ENCODE data around the gene KLRG1. TPM values are rescaled to one million over a fixed set of nuclear protein-coding genes. Genes with fewer than 3 reads are reported as not detected.

KLRG1 gene
- total RNA-seq, 1 donor, result 1.2 TPM

- no peak for DNase-seq (ENCODE audit: low read depth)
Observed at GRCh38 chr12:8980137-8980536, 9.2 kb upstream of the KLRG1 start.

GRCh38 chr12:8985213-8985754 lies 4.1 kb upstream of the KLRG1 start:
- TF ChIP-seq, protein P1, sequence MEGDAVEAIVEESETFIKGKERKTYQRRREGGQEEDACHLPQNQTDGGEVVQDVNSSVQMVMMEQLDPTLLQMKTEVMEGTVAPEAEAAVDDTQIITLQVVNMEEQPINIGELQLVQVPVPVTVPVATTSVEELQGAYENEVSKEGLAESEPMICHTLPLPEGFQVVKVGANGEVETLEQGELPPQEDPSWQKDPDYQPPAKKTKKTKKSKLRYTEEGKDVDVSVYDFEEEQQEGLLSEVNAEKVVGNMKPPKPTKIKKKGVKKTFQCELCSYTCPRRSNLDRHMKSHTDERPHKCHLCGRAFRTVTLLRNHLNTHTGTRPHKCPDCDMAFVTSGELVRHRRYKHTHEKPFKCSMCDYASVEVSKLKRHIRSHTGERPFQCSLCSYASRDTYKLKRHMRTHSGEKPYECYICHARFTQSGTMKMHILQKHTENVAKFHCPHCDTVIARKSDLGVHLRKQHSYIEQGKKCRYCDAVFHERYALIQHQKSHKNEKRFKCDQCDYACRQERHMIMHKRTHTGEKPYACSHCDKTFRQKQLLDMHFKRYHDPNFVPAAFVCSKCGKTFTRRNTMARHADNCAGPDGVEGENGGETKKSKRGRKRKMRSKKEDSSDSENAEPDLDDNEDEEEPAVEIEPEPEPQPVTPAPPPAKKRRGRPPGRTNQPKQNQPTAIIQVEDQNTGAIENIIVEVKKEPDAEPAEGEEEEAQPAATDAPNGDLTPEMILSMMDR (IDR thresholded peaks at IDR 0.05; ENCODE audit: insufficient read depth, low read length), result no peak
- DNase-seq (ENCODE audit: low read depth), result no peak

More at GRCh38 chr12:8980137-8980536, 9.2 kb upstream of the KLRG1 start:
- H3K4me3 ChIP-seq (ENCODE audit: low read depth, low read length), result no peak overlapping the region
- TF ChIP-seq, protein P1 (IDR thresholded peaks at IDR 0.05; ENCODE audit: insufficient read depth, low read length), result no peak

GRCh38 chr12:8987163-8987562 lies 2.2 kb upstream of the KLRG1 start:
- no peak for DNase-seq (ENCODE audit: low read depth)
- no peak overlapping the region for H3K4me3 ChIP-seq (ENCODE audit: low read depth, low read length)
- TF ChIP-seq, protein P1 (IDR thresholded peaks at IDR 0.05; ENCODE audit: insufficient read depth, low read length), result no peak

More at GRCh38 chr12:8985213-8985754, 4.1 kb upstream of the KLRG1 start:
- H3K4me3 ChIP-seq (ENCODE audit: low read depth, low read length), result no peak overlapping the region

GRCh38 chr12:8987685-8988084 lies 1.7 kb upstream of the KLRG1 start:
- no peak for DNase-seq (ENCODE audit: low read depth)
- H3K4me3 ChIP-seq (ENCODE audit: low read depth, low read length), result no peak overlapping the region
- TF ChIP-seq, protein P1 (IDR thresholded peaks at IDR 0.05; ENCODE audit: insufficient read depth, low read length), result no peak

- TF ChIP-seq, protein P1 (IDR thresholded peaks at IDR 0.05; ENCODE audit: insufficient read depth, low read length), result no peak
- H3K4me3 ChIP-seq (ENCODE audit: low read depth, low read length), result no peak overlapping the region
- no peak for DNase-seq (ENCODE audit: low read depth)
Observed at GRCh38 chr12:8991371-8992345, 2.3 kb downstream of the KLRG1 start.

DNA sequence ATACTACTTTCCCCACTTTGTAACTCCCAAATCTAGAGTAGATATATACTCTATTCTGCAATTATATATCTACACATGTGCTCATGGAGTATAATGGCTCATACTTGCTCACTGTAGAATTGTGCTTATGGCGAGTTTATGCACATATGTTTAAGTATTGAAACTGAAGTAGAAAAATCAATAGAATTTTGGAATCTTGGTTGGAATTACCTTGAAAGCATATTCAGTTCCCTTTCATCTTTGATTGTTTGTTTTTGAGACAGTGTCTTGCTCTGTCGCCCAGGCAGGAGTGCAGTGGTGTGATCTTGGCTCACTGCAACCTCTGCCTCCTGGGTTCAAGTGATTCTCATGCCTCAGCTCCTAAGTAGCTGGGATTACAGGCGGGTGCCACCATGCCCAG lies 4.5 kb downstream of the KLRG1 start:
- no peak for DNase-seq (ENCODE audit: low read depth)
- no peak overlapping the region for H3K4me3 ChIP-seq (ENCODE audit: low read depth, low read length)
- TF ChIP-seq, protein P1 (IDR thresholded peaks at IDR 0.05; ENCODE audit: insufficient read depth, low read length), result no peak

All from fibroblast of the aortic adventitia (primary cell).